CD4-positive, alpha-beta T cell treated with Interferon gamma for 1 hour (primary cell): ENCODE data around the gene TEX10.

Source experiments
- DNase-seq: peaks from one replicate; pipeline ENCODE4 v3.0.0-alpha.2; 2020

Gene TEX10

GRCh38 chr9:100281676-100282387, 70.9 kb downstream of the TEX10 start:
- no peak for DNase-seq

GRCh38 chr9:100281066-100281465, 71.7 kb downstream of the TEX10 start:
- no peak for DNase-seq

GRCh38 chr9:100277166-100277979, 75.4 kb downstream of the TEX10 start:
- DNase-seq: no peak

- no peak for DNase-seq
These were observed 83.1 kb downstream of the TEX10 start for GRCh38 chr9:100269656-100270055.

- DNase-seq: no peak
These were observed 84.5 kb downstream of the TEX10 start for GRCh38 chr9:100268271-100268670.

GRCh38 chr9:100267211-100267610, 85.5 kb downstream of the TEX10 start:
- DNase-seq: no peak
